GM18505 (cell line): Measurements from ENCODE around the gene MED19.

Experiments used
- ATAC-seq: cut with Tn5 transposase; IDR thresholded peaks from one replicate; pipeline ENCODE4 v1.9.1; 2021; ENCODE audit not compliant: unreplicated experiment
- POLR2A ChIP-seq: IDR thresholded peaks from 4 replicates; pipeline ENCODE4 v1.6.1; 2011; ENCODE audit warnings: borderline replicate concordance; ENCODE audit not compliant: insufficient read depth, insufficient read length; ENCODE audit errors: extremely low read depth

Gene MED19

GRCh38 chr11:57711414-57712255, at the start of gene MED19:
MED19 (minus strand) TSS chr11:57712215; CDS start chr11:57712179, 36 bp downstream.
- ATAC-seq: peak; percentile 39
- no peak for TF ChIP-seq POLR2A

GRCh38 chr11:57758174-57758573, 46.2 kb upstream of the MED19 start:
- no peak for TF ChIP-seq POLR2A
- no peak for ATAC-seq

- TF ChIP-seq POLR2A: no peak
- no peak for ATAC-seq
These were observed 40.9 kb upstream of the MED19 start for GRCh38 chr11:57752954-57753353.

GRCh38 chr11:57751676-57752253, 39.8 kb upstream of the MED19 start, which contains the start of gene BTBD18:
BTBD18 (minus strand) TSS chr11:57751819; CDS start chr11:57751188, 631 bp downstream.
- no peak for TF ChIP-seq POLR2A
- ATAC-seq: no peak

- no peak for ATAC-seq
- TF ChIP-seq POLR2A: no peak
These were observed 39.2 kb upstream of the MED19 start for GRCh38 chr11:57751176-57751575.

GRCh38 chr11:57746920-57747319, 34.9 kb upstream of the MED19 start:
- no peak for ATAC-seq
- TF ChIP-seq POLR2A: no peak

- no peak for ATAC-seq
- no peak for TF ChIP-seq POLR2A
These were observed 33.2 kb upstream of the MED19 start for GRCh38 chr11:57745206-57745605.

- TF ChIP-seq POLR2A: peak; percentile 16
- no peak for ATAC-seq
These were observed 32.3 kb upstream of the MED19 start for GRCh38 chr11:57744357-57744756.

- no peak for TF ChIP-seq POLR2A
- no peak for ATAC-seq
These were observed 30.1 kb upstream of the MED19 start for GRCh38 chr11:57742087-57742452.

GRCh38 chr11:57741132-57742086, 29.4 kb upstream of the MED19 start, which contains the start of gene SELENOH:
SELENOH (plus strand) TSS chr11:57741491; CDS start chr11:57741596, 105 bp downstream.
- peak; percentile 90 for TF ChIP-seq POLR2A
- ATAC-seq: peak; percentile 93

- no peak for ATAC-seq
- no peak for TF ChIP-seq POLR2A
These were observed 23.7 kb upstream of the MED19 start for GRCh38 chr11:57735619-57736298.

GRCh38 chr11:57732661-57733060, 20.6 kb upstream of the MED19 start:
- no peak for TF ChIP-seq POLR2A
- ATAC-seq: no peak

GRCh38 chr11:57729479-57729878, 17.5 kb upstream of the MED19 start:
- TF ChIP-seq POLR2A: no peak
- ATAC-seq: no peak

GRCh38 chr11:57728829-57729228, 16.8 kb upstream of the MED19 start:
- ATAC-seq: no peak
- TF ChIP-seq POLR2A: no peak
